Amniotic epithelial cell (primary cell): ENCODE results near the gene HYAL2.
A peak's percentile ranks its signal among the peaks of the same experiment; 100 is the strongest.

Experiments used
- DNase-seq: peaks from one replicate; pipeline ENCODE4 v3.0.0-alpha.2; 2010; ENCODE audit warnings: low read depth

HYAL2 gene, protein sequence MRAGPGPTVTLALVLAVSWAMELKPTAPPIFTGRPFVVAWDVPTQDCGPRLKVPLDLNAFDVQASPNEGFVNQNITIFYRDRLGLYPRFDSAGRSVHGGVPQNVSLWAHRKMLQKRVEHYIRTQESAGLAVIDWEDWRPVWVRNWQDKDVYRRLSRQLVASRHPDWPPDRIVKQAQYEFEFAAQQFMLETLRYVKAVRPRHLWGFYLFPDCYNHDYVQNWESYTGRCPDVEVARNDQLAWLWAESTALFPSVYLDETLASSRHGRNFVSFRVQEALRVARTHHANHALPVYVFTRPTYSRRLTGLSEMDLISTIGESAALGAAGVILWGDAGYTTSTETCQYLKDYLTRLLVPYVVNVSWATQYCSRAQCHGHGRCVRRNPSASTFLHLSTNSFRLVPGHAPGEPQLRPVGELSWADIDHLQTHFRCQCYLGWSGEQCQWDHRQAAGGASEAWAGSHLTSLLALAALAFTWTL

DNA sequence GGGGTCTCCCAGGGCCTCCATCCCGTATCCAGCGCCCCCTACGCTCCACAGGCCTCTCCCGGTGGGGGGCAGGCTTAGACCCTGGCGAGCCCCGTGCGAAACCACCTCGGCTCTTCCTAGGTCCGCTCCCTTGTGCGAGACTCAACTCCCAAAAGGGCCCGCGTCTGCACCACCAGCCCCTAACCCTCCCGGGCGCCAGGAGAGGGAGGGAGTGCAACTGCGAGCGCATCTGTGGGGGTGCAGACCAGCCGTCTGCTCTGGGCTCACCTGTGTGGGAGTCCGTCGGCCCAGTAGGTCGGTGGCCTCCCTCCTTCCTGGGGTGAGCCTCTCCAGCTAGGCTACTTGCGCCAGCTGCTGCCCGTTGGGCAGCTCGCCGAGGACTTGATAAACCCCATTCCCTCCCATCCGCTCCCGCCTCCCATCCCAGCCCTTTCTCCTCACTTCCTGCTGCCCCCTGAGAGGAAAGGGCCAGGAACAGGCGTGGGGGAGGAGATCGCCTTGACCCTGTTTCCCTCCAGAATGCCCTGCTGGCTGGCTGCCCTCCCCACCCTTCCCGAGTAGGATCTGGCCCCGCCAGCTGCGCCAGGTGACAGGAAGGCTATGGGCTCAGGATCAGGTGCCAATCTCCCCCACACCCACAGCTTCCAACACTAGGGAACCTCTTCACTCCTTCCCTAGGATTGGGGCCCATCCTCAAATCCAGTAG lies at the start of gene HYAL2:
Gene HYAL2 (minus strand): TSS at position 360 of the 706 bp plus-strand sequence. CDS start 2,256 bp downstream, outside the sequence.
- no peak for DNase-seq

- peak; percentile 30 for DNase-seq
Observed at GRCh38 chr3:50371133-50371685, 48.7 kb upstream of the HYAL2 start.

DNA sequence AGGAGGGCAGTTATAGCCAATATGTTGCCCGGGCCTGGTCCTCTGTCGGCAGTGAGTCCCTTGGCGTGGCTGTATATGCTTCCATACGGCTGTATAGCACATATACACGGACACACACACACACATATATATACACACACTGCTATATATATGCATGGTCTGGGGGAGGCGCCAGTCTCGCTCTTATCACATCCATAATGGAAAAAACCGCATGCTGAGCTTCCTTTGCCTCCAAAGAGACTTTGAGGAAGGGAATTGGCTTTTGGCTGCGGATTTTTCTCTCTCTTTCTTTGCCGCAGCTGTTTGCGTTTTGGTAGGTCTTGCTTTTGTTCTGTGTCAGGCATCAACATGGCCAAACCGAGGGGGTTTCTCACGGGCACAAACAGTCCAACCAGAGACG lies 48.0 kb upstream of the HYAL2 start:
- DNase-seq = peak; percentile 38

DNA sequence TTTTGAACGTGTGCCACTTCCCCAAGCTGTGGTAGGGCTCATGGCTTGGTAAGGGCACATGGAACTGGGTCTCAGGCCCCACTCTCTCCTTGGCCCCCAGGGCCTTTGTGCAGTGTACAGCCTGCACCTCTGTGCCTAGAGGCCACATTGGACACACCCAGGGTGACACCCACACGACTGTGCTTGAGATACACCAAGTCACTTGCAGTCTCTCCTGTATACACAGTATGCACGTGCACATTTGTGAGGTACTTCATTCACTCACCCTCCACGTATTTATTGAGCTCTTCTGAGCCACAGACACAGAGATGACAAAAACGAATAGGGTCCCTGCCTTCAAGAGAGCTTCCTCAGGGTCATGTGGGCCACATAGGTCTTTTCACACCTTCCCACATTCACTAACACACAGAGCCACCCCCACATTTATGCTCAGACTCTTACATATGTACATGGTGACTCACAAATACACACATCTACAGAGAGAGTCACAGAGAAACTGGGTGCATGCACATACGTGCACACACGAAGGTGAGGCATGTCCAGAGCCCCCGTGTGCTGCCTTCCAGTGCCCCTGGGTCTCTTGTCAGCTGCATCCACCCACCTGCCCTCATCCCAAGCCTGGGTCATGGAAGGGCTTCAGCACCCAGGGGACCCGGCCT lies 46.6 kb upstream of the HYAL2 start:
- no peak for DNase-seq

- DNase-seq = no peak
Observed at GRCh38 chr3:50365842-50366220, 43.3 kb upstream of the HYAL2 start.

DNA sequence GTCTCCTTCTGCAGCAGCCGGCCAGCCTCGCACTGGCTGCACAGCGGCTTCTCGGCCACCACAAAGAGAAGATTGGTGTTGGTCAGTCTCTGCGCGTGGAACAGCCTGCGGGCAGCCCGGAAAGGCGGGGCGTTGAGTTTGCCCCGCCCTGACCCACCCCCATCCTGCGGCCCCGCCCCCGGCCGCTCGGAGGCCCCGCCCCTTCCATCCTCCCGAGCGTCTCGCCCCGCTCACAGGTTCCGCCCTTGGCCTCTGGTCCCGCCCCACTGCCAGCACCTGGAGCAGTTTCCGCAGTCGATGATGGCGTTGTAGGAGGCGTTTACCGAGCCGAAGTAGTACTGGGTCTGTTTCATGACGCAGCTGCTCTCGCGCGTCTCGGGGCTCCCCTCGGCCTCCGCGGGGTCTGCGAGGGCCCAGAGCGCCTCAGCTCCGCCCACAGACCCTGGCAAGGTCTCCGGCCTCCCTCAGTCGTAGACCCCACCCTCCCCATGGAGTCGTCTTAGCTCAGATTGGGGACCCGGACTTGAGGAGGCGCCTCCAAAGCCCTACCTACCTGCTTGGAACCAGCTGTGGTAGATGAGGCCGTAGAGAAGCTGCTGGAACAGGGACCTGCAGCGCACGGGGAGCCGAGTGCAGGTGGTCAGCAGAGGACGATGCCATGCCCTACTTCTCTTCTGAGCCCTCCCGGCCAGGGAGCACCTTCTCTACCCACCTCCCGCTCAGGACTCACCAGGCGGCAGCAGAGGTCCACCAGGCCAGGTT lies 42.7 kb upstream of the HYAL2 start:
- DNase-seq = peak; percentile 62

DNA sequence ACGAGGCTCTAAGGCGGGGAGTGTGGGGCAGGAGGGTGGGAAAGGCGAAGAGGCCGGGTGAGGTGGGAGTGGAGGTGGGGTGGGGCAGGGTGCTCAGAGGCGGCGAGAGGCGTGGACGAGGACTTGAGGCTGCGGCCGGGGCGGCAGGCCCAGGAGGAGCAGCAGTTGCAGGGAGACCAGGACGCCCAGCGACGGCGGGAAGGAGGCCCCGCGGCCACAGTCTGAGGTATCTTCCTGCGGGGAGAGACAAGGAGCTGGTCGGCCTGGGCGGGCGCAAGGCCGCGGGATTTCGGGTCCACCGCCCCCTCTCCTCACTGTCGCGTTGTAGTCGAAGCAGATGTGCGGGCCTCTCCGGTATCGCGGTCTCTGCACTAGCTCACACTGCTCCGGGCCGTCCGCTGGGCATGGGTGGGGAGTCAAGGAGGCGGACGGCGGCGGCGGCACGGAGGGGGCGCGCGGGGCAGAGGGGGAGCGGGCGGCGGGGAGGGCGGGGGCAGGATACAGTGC lies 42.1 kb upstream of the HYAL2 start:
- DNase-seq = peak; percentile 27

DNA sequence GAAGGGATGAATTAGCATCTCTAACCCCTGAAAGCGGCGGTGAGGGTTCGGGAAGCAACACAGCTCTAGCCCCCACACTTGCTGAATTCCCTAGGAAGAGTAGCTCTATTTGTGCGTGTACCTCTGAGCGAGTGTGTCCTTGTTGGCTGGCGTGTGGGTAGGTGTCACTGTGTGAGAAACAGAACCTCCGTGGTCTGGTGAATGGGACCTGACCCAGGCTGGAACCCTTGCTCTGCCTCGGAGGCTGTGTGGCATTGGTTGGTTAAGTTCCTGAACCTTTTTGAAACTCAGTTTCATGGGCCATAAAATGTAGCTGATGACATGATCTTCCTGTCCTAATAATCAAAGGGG lies 37.2 kb upstream of the HYAL2 start:
- no peak for DNase-seq

- peak; percentile 99 for DNase-seq
Observed at GRCh38 chr3:50358911-50359759, 36.6 kb upstream of the HYAL2 start, which contains the start of gene TMEM115. Gene TMEM115, minus strand, starts transcription at chr3:50359521. Its CDS starts 458 bp downstream, at chr3:50359063.

DNA sequence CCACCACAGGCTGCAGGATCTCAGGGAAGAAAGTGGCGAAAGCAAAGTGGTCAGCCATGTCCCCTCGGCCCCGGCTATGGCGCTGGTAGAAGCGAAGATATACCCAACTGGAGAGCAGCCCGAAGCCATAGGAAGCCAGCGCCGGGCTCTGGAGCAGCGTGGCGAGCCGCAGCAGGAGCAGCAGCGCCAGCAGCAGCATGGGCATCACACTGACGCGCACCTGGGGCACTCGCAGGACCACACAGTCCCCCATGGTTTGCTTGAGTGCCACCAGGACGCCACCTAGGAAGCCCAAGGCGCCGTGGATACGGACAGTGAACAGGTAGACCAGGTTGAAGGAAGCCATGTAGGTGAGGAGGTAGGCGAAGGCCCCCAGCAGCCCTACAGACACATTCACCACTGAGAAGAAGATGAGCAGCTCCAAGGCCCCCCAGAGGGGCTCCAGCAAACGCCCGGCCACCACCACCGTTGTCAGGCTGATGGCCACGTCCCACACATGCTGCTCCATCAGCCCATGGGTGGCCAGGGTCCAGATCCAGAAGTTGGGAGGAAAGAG lies 35.9 kb upstream of the HYAL2 start:
- DNase-seq = no peak

GRCh38 chr3:50357481-50357880 lies 34.9 kb upstream of the HYAL2 start:
- DNase-seq = no peak

DNA sequence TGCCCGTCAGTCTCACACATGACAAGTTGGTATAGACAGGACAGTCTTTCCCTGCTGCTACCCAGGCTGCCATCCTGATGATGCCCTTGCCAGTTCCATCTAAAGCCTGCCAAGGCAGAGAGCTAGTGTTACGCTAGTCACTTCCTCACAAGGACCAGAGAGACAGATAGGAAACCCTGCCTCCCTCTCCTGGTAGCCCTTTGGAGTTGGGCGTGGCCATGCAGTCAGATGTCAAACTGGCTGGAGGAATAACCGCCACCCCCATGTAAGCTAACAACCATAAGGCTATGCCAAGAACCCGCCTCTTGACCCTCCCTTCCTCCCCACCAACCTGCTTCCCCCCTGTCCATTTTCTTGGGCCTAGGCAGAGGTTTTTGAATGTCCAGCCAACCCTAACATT lies 34.0 kb upstream of the HYAL2 start:
- DNase-seq = no peak

DNA sequence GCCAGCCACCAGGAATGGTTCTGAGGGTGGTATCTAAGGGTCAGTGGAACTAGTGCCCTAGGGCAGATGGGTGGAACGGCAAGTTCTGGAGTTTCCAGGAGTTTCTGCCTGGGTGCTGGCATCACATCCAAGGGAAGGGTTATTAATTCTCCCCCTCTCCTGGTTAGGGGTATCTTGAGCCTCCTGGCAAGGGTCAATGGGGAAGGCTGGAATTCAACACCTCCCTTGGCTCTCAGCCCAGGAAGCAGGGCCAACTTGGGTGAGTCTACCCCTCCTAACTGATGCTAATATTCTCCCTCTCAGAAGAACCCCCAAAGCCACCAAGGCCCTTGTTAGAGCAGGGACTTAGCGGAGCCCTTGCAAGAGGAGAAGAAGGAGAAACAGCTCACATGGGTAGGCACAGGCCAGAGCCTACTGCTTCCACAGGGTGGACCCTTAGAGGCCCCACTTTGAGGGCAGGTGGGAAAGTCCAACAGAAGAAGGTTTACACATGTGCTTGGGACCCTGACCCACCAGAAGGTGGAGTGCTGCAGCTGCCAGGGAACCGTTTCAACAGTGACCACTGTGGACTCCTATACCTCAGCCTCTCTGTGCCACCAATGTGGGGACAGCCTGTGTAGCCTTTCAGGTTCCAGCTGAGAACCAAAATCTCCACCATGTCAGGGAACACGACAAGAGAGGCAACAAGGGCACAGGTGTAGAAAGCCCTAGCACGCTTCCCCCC lies 33.4 kb upstream of the HYAL2 start:
- no peak for DNase-seq

- no peak for DNase-seq
Observed at GRCh38 chr3:50354850-50355249, 32.3 kb upstream of the HYAL2 start.

GRCh38 chr3:50354186-50354764 lies 31.7 kb upstream of the HYAL2 start:
- no peak for DNase-seq

DNA sequence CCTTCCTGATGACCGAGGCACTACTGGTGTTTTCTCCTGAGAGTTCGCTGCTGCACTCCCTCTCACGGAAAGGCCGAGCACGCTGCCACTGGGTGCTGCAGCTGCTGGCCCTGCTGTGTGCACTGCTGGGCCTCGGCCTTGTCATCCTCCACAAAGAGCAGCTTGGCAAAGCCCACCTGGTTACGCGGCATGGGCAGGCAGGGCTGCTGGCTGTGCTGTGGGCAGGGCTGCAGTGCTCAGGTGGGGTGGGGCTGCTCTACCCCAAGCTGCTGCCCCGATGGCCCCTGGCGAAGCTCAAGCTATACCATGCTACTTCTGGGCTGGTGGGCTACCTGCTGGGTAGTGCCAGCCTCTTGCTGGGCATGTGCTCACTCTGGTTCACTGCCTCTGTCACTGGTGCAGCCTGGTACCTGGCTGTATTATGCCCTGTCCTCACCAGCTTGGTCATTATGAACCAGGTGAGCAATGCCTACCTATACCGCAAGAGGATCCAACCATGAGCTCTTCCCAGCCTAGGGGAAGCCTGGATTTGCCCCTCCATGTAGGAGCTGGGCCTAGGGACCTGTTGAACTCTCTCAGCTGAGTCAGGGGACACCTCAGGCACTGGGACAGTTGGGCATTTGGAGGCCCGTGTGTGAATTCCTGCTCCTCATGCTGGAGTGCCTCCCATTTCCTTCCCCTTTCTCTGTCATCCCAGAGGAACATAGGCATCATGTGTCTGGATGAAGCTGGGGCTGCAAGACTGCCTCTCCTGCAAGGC lies 30.9 kb upstream of the HYAL2 start:
- DNase-seq = no peak

GRCh38 chr3:50352781-50353180 lies 30.2 kb upstream of the HYAL2 start:
- no peak for DNase-seq

- DNase-seq = no peak
Observed at GRCh38 chr3:50351323-50351697, 28.8 kb upstream of the HYAL2 start.
